GM10248 (cell line): ENCODE results near the gene OR11A1.

Source experiments
- CTCF ChIA-PET: fragments of 300-600 bp; sonication (Branson Sonifier 250); formaldehyde crosslinking; extraction: SDS; loops from one replicate; lab custom pipeline; 2021; ENCODE audit warnings: antibody characterized with exemption; lab: Yijun Ruan, JAX
- POLR2A ChIA-PET: fragments of 350-650 bp; sonication (Branson Sonifier 250); formaldehyde crosslinking; extraction: SDS; loops from one replicate; lab custom pipeline; 2020; ENCODE audit warnings: antibody characterized with exemption; lab: Yijun Ruan, JAX
- DNase-seq: peaks from one replicate; pipeline ENCODE4 v3.0.0; 2012; ENCODE audit errors: extremely low spot score
- CTCF ChIP-seq: IDR thresholded peaks from 2 replicates; pipeline ENCODE4 v1.5.1; 2012; ENCODE audit warnings: mild to moderate bottlenecking, low read depth; ENCODE audit errors: extremely low read depth, missing control alignments, control extremely low read depth

OR11A1 gene

GRCh38 chr6:29491574-29491973 lies 34.7 kb upstream of the OR11A1 start:
- POLR2A ChIA-PET: no interaction called here
- no peak for DNase-seq

DNA sequence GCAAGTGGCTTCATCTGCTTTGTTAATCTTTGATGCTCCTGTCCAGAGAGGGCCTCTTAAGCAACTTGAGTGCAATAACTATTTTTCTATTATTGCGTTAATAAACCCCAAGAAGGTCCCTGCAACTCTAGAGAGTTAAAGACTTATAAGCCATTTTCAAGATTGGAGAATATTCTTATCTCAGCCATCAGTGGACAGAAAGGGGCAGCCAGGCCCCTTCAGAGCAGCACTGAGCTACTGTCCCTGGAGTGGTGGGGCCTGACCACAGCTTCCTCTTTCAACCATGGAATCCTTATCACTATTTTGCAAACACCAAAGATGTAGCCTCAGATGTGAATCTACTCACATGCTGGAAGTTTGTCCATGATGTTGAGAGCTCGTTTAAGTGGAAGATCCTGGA lies 33.7 kb upstream of the OR11A1 start:
- POLR2A ChIA-PET: no interaction called here
- no peak for TF ChIP-seq CTCF
- CTCF ChIA-PET: interaction anchor here (1.5 to 1.7 kb wide), 2 partner anchors 13 to 18 kb away, joined by 3 to 6 read pairs; no protein-coding TSS in a partner anchor

More at GRCh38 chr6:29491574-29491973, 34.7 kb upstream of the OR11A1 start:
- no peak for TF ChIP-seq CTCF
- CTCF ChIA-PET: interaction anchor here (1.7 kb wide), 1 partner anchor 14 kb away, joined by 6 read pairs; no protein-coding TSS in a partner anchor

GRCh38 chr6:29490055-29490454 lies 33.2 kb upstream of the OR11A1 start:
- ChIA-PET CTCF (interaction anchor here (1.5 kb wide), 1 partner anchor 19 kb away, joined by 3 read pairs; no protein-coding TSS in a partner anchor), POLR2A (no interaction called here)
- DNase-seq: no peak
- TF ChIP-seq CTCF: no peak

More for the DNA sequence above, 33.7 kb upstream of the OR11A1 start:
- DNase-seq: no peak

- ChIA-PET CTCF (interaction anchor here (1.1 kb wide), 1 partner anchor 12 kb away, joined by 3 read pairs; no protein-coding TSS in a partner anchor), POLR2A (no interaction called here)
- no peak for DNase-seq
- no peak for TF ChIP-seq CTCF
Measured at GRCh38 chr6:29489286-29489685, 32.4 kb upstream of the OR11A1 start.

- CTCF ChIA-PET: interaction anchor here (1.0 to 1.1 kb wide), 2 partner anchors 12 to 35 kb away, joined by 3 read pairs; no protein-coding TSS in a partner anchor
Measured at GRCh38 chr6:29488874-29489273, 32.0 kb upstream of the OR11A1 start.

GRCh38 chr6:29487660-29488059 lies 30.8 kb upstream of the OR11A1 start, which contains the start of gene MAS1L:
Gene MAS1L (minus strand): TSS chr6:29487956. CDS start chr6:29487902, 54 bp downstream.
- no peak for DNase-seq
- ChIA-PET CTCF (interaction anchor here (1.0 kb wide), 1 partner anchor 34 kb away, joined by 3 read pairs; no protein-coding TSS in a partner anchor), POLR2A (no interaction called here)
- TF ChIP-seq CTCF: no peak

More at GRCh38 chr6:29488874-29489273, 32.0 kb upstream of the OR11A1 start:
- no peak for DNase-seq
- POLR2A ChIA-PET: no interaction called here
- no peak for TF ChIP-seq CTCF

DNA sequence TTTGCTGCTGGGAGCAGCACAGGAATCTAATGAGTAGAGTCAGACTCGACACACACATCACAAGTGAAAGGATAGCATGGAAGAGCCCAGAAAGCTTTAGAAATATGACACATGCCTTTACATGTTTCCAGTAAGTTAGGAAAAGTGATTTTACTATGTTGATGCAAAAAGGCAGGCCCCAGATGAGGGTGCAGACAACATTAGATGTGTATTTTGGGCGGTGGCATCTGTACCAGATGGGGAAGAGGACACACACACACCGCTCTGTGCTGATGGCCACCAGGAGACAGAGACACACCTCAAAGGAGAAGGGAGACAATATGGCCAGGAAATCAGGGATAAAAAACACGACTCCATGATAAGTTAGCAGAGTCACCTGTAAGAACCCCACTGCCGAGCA lies 30.3 kb upstream of the OR11A1 start:
- POLR2A ChIA-PET: no interaction called here
- CTCF ChIA-PET: no interaction called here
- no peak for DNase-seq
- no peak for TF ChIP-seq CTCF
